ENCODE measurements around the gene C11orf21.

Gene C11orf21

DNA sequence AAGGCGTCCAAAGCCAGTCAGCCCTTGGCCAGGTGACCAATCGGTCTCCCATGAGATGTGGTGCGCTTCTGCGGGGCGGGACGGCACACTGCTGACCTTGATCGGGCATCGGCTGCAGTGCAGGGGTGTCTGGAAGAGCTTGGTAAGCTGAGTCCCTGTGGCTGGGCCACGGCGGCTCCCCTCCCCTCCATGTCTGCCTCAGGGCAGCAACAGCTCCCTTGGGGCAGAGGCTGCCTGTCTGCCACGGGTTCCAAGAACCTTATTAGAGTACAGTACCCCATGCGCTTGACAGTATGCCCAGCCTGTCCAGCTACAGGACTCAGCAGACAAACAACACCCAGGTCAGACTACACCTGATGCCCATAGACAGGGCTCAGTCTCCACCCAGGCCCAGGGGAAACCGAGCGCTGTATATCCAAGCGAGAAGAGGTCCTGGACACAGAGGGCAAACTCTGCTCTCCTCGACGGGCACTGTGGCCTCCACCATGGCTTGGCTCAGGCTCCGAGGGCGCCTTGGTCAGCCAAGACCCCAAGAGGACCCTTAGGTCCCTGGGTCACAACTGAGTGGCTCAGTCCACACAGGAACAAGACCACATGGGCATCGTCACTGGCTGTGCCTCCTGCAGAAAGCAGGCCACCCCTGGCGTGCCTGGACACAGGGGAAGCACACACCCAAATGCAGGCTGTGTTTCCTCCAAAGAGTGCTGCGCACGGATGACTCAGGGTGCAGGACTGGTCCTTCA, 19.0 kb upstream of the C11orf21 start:
- no peak for DNase-seq (ENCODE audit: low read depth, low spot score)

DNA sequence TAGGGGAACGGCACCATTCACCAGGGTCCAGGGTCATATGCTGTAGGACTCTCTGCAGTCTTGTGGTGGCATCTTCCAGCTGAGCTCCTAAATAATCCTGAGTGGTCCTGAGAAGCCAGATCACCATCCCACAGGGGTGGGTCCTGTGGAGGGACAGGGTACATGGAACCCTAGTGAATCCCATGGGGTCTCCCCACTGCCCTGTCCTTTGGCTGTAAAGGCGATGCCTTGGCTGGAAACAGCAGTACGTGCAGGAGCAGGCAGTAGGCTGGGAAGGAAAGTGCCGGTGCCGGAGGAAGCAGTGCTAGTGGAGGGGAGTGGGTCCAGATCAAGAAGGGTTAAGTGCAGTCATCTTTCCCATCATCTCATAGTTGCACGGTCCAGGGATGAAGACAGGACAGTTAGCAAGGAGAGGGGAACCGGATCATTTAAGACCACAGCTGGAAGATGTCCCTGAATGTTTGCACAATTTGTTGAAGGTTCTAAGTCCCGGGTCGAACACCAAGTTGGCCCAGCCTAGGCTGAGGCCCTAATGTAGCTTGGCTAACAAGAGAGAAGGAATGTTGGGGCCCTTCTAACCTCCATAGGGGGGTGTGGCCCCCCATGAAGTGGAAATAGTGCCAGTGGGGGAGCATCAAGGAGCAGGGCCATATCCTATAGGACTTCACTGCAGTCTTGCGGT, 18.2 kb upstream of the C11orf21 start:
- no peak for DNase-seq (ENCODE audit: low read depth, low spot score)

DNA sequence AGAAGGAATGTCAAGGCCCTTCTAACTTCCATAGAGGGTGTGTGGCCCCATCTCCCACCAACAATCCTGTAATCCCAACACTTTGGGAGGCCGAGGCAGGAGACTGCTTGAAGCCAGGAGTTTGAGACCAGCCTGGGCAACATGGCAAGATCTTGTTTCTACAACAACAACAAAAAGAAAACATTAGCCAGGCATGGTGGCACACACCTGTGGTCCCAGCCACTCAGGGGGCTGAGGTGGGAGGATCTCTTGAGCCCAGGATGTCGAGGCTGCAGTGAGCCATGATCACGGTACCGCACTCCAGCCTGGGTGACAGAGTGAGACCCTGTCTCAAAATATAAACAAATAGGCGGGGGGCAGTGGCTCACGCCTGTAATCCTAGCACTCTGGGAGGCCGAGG, 17.0 kb upstream of the C11orf21 start:
- DNase-seq (ENCODE audit: low read depth, low spot score) = no peak

- no peak for DNase-seq (ENCODE audit: low read depth, low spot score)
These were observed 16.4 kb upstream of the C11orf21 start for GRCh38 chr11:2318123-2318522.

GRCh38 chr11:2317354-2318050, 15.8 kb upstream of the C11orf21 start:
- DNase-seq (ENCODE audit: low read depth, low spot score) = no peak

- DNase-seq (ENCODE audit: low read depth, low spot score) = no peak
These were observed 15.2 kb upstream of the C11orf21 start for GRCh38 chr11:2316963-2317244.

DNA sequence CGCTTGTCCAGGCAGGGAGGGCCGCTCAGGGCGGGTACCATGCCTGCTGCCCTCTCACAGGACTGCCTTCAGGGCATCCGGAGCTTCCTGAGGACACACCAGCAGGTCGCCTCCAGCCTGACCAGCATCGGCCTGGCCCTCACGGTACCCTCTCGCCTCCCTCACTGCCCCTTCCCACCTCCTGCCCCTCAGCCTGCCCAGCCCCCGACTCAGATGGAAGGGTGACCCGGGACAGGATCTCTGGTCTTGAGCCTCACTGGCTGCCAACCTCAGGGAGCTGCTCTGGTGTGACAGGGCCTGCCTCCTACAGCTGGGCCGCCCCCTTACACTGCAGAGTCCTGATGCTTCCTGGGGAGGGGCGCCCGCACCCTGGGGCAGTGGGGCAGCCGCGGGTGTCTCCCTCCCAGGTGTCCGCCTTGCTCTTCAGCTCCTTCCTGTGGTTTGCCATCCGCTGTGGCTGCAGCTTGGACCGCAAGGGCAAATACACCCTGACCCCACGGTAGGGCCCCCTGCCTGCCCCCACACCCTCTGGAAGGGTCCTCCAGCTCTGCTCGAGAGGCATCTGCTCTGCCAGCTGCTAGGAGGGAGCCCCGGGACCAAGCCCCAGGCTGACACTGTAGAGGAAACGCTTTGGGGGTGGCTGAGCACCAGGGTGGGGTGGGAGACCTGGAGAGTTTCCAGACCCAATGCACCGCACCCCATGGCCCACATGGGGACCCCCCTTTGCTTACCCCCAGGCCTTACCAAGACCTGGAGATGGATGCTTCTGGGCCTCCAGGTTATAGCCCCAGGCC, 14.6 kb upstream of the C11orf21 start:
- no peak for DNase-seq (ENCODE audit: low read depth, low spot score)

- no peak for DNase-seq (ENCODE audit: low read depth, low spot score)
These were observed 13.9 kb upstream of the C11orf21 start for GRCh38 chr11:2315395-2316168.

DNA sequence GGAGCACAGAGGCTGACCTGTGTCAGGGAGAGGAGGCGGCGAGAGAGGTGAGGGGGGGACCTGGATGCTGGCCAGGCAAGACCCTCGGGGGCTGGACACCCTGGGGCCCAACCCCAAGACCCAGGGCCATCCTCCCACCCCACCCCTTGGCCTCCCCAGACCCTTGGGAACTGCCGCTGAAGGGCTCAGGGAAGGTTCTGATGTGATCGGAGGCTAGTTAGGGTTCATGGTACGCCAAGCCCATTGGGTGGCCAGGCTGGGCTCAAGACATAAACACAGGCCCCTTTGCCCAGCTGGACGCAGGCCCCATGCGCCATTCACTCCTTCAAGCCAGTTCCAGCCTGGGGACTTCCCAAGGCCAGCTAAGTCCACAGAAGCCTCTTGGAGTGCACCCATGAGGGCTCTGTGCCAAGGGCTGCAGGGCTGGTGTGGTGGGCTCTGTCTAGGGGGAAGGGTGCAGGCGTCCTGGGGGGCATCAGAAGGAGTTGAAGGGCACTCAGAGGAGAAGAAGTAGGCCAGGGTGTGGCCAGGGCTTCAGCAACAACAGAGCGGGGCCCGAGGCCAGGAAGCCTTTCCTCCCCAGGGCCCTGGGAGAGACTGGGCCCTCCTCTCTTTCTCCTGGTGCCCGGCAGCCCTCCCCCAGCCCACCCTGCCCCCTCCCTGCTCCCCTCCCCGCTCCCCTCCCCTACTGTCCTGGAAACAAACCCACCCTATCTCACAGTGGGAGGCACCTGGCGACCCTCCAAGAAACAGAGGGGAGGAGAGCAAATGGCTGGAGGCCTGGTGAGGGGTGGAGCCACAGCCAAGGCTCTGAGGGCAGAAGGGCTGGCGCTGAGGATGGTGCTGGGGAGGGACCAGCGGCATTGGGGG, 13.0 kb upstream of the C11orf21 start:
- no peak for DNase-seq (ENCODE audit: low read depth, low spot score)

- no peak for DNase-seq (ENCODE audit: low read depth, low spot score)
These were observed 12.4 kb upstream of the C11orf21 start for GRCh38 chr11:2314136-2314524.

- DNase-seq (ENCODE audit: low read depth, low spot score) = no peak
These were observed 11.6 kb upstream of the C11orf21 start for GRCh38 chr11:2313051-2313951.

DNA sequence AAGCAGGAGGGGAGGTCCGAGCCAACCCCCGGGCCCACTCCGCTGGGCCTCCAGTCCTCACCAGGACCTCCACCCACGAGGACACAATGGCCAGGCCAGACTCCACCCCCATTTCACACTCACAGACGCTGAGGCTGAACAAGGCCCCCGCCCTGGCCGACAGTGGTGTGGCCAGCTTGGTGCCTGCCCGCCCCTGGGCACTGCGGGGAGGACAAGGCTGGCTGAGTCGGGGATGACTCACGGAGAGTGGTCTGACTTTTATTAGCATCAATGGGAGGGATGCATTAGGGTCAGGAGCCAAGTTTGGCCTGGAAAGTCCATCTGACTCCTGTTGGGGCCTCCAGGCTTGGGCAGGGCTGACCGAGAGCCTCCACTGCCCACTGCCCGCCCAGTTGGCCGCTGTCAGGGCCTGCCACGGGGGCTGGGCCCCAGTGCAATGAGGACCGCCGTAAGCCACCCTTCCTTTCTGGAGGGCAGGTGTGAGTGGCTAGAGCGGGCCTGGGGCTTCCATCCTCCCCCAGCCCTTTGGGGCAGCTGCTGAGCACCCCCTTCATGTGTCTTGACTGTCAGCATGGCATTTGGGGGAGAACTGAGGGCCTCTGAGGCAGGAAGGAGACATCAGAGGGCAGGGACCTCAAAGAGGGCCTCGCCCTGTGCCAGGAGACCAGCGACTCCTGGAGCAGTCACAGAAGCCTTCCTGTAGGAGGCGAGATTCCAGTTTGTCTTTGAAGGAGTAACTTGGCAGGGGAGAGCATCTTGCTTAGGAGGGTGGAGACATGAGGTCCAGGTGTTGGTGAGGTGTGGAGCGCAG, 10.7 kb upstream of the C11orf21 start:
- DNase-seq (ENCODE audit: low read depth, low spot score) = no peak

- peak; percentile 70 for DNase-seq (ENCODE audit: low read depth, low spot score)
These were observed 9.8 kb upstream of the C11orf21 start for GRCh38 chr11:2311353-2312133.

DNA sequence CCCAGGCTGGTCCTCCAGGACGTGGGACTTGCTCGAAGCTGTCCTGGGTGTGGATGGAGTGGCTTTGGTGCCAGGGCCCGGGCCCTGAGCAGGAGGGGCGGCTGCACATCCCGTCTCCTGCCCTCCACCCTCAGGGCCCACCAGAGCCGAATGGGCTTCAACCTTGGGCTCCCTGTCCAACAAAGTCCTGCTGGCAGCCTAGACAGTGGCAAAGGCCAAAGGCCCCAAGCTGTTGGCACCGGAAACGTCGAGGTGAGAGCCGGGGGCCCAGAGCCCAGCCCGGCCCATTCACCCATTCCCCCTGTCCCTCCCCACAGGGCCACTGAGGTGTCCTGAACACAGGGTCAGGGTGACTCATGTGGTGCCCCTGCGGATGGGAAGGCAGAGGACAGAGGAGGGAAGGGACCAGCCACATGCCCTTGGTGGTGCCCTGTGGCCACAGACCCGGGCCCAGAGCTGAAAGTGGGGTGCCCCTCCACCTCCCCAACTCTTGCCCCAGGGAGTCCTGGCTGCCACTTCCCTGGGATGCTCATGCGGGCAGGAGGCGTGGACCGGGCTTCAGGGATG, 9.2 kb upstream of the C11orf21 start:
- DNase-seq (ENCODE audit: low read depth, low spot score) = no peak

DNA sequence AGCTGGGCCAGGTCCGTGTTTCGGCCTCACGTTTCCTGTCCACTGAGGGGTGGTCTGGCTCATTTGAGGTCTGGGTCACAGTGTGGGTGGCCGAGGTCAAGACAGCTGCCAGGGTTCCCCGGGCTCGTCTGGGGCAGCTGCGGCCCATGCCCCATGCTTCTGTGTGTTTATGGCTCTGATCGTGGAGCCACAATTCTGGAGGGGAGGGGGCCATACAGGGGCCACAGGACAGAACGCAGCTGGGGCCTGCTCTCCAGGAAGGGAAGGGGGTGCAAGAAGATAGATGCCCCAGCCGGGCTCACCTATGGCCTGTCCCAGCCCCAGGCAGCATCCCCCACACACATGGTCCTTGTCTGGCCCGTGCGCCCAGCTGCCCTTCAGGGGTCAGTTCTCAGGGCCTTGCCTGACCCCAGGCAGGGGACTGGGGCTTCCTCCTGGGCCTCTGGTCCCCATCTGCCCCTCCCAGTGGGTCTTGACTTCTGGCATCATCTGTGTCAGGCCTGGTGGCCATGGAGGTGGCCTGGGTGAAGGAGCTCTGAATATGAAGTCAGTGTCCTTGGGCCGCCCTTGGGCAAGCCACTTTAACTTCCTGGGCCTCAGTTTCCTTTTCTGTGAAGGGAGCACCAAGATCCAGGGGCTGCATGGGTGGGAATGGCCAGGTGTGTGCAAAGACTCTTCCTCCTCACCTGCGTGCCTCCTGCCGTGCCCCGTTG, 8.5 kb upstream of the C11orf21 start:
- DNase-seq (ENCODE audit: low read depth, low spot score) = no peak

GRCh38 chr11:2309251-2310072, 7.7 kb upstream of the C11orf21 start:
- DNase-seq (ENCODE audit: low read depth, low spot score) = no peak
